Gastroesophageal sphincter (tissue), 3 donors: ENCODE results near the gene ACP7.

ENCODE experiments used
- POLR2A ChIP-seq, 2 donors: fragments of 450-650 bp; IDR thresholded peaks; one replicate each; pipeline ENCODE4 v1.6.1; 2017; ENCODE audit warnings: antibody characterized with exemption in 2 of 2, mild to moderate bottlenecking in 2 of 2, moderate library complexity in 1 of 2
- POLR2AphosphoS5 ChIP-seq: sonication (generic); formaldehyde crosslinking; IDR thresholded peaks from one replicate; pipeline ENCODE4 v1.6.1; 2017; ENCODE audit warnings: antibody characterized with exemption
- TF ChIP-seq, protein P1 (sequence below), 4 experiments: fragments of 200-600 bp in 2 of 4; fragments of 450-650 bp in 2 of 4; sonication (generic) in 1 of 4; IDR thresholded peaks; one replicate each; pipeline ENCODE4 v1.5.1; 2017 to 2019; ENCODE audit warnings: antibody characterized with exemption in 4 of 4, mild to moderate bottlenecking in 2 of 4, moderate library complexity in 2 of 4

DNA sequence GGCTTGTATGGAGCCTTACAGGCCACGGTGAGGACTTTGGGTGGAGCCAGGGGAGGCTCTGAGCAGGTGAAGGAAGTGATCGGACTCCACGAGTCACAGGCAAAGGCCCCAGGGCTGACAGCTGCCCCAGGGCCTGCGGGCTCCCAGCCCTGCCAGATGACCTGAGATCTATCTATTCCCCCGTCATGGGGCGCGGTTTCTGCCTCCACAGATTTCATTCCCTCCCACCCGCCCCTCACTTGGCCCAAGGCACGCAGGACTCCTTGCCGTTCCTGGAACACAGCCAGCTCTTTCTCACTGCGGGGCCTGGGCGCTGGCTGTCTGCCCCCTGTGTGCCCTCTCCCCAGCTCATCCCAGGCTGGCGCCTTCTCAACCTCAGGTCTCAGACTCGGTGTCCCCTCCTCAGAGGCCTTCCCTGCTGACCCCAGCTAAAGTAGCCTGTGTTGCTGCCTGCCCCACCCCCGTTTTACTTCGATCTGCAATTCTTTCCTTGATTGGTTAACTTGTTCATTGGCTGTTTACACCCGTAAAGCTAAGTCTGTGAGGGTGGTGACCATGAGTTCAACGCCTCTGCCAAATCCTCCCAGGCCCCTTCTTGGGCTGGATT lies 27.5 kb downstream of the ACP7 start:
- TF ChIP-seq, protein P1, sequence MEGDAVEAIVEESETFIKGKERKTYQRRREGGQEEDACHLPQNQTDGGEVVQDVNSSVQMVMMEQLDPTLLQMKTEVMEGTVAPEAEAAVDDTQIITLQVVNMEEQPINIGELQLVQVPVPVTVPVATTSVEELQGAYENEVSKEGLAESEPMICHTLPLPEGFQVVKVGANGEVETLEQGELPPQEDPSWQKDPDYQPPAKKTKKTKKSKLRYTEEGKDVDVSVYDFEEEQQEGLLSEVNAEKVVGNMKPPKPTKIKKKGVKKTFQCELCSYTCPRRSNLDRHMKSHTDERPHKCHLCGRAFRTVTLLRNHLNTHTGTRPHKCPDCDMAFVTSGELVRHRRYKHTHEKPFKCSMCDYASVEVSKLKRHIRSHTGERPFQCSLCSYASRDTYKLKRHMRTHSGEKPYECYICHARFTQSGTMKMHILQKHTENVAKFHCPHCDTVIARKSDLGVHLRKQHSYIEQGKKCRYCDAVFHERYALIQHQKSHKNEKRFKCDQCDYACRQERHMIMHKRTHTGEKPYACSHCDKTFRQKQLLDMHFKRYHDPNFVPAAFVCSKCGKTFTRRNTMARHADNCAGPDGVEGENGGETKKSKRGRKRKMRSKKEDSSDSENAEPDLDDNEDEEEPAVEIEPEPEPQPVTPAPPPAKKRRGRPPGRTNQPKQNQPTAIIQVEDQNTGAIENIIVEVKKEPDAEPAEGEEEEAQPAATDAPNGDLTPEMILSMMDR (IDR thresholded peaks at IDR 0.05), result no peak
- TF ChIP-seq POLR2A (IDR thresholded peaks at IDR 0.05), result no peak
- TF ChIP-seq POLR2AphosphoS5, result no peak
